Measurements from ENCODE around the gene RNF148.

Gene RNF148

DNA sequence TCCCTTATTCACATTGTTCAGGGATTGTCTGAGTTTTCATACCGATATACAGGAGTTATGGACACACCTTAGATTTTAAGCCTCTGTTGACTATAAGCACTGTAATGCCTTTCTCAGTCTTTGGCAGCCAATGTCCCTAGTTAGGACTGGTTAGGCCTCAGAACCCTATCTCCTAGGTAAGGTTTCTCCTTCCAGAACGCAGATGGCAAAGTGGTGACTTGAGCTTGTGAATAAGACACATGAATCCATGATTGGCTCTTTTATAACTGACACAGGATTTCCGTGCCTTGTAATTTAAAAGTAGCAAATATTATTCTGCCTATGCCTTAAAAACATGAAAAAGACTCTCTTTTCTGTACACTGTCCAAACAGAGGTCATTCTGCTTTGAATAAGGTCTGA lies 12.5 kb upstream of the RNF148 start:
- Histone ChIP-seq H3K4me1 (ENCODE audit: insufficient read depth, low read length) (no peaks in the 10 kb centered on the region), H3K4me3 (ENCODE audit: low read length) (no peak overlapping the region), H2AFZ (ENCODE audit: low read depth, low read length) (no peak overlapping the region), H3K36me3 (ENCODE audit: insufficient read depth, low read length) (no peaks in the 10 kb centered on the region), H3K27me3 (ENCODE audit: insufficient read depth, low read length) (no peaks in the 10 kb centered on the region), H3K9me3 (ENCODE audit: low read length) (no peaks in the 10 kb centered on the region)

DNA sequence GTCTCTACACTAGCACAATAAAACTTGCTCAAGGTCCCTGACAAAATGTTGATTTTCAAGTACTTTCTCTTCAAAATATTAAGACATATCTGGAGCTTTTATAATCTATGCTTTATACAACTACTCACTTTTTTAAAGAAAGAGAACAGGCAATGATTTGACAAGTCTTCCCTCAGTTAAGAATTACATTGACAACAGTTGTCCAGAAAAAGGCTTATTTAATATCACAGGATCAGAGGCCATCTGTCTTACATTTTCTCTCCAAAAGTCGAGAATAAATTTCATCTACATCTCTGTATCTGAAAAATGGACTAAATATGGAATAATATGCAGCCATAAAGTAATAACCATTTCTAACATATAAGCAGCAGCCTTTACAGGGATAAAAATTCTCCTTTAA lies 8.2 kb upstream of the RNF148 start:
- Histone ChIP-seq H2AFZ (ENCODE audit: low read depth, low read length) (no peak overlapping the region), H3K4me1 (ENCODE audit: insufficient read depth, low read length) (no peaks in the 10 kb centered on the region), H3K36me3 (ENCODE audit: insufficient read depth, low read length) (no peaks in the 10 kb centered on the region), H3K27me3 (ENCODE audit: insufficient read depth, low read length) (no peaks in the 10 kb centered on the region), H3K9me3 (ENCODE audit: low read length) (no peaks in the 10 kb centered on the region), H3K4me3 (ENCODE audit: low read length) (no peak overlapping the region)

GRCh38 chr7:122709930-122710646 lies 7.4 kb upstream of the RNF148 start:
- Histone ChIP-seq H3K9me3 (ENCODE audit: low read length) (no peaks in the 10 kb centered on the region), H3K4me1 (ENCODE audit: insufficient read depth, low read length) (no peaks in the 10 kb centered on the region), H3K4me3 (ENCODE audit: low read length) (no peak overlapping the region), H2AFZ (ENCODE audit: low read depth, low read length) (no peak overlapping the region), H3K36me3 (ENCODE audit: insufficient read depth, low read length) (no peaks in the 10 kb centered on the region), H3K27me3 (ENCODE audit: insufficient read depth, low read length) (no peaks in the 10 kb centered on the region)

GRCh38 chr7:122706836-122707235 lies 4.1 kb upstream of the RNF148 start:
- Histone ChIP-seq H2AFZ (ENCODE audit: low read depth, low read length) (no peak overlapping the region), H3K4me3 (ENCODE audit: low read length) (no peak overlapping the region), H3K27me3 (ENCODE audit: insufficient read depth, low read length) (no peaks in the 10 kb centered on the region), H3K4me1 (ENCODE audit: insufficient read depth, low read length) (no peaks in the 10 kb centered on the region), H3K36me3 (ENCODE audit: insufficient read depth, low read length) (no peaks in the 10 kb centered on the region), H3K9me3 (ENCODE audit: low read length) (no peaks in the 10 kb centered on the region)

DNA sequence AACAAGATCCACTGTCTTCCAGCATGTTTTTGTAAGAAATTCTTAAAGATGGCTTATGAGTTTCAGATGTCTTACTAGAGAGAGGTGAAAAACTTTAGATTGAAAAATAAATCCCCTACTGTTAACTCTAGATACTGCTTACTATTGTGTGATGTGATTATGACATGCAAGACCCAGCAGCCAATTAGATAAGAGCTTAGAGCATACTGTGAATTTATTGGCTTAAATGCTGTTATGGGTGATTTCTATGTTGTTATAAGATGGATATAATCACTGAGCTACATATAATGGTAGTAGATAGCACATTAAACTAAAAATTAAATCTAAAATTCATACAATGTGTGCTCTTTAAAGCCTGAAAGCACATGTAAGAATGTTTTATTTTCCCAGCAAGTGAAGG lies 3.7 kb downstream of the RNF148 start, which contains the start of gene RNF133:
Gene RNF133 (minus strand): TSS at position 101 of the 400 bp plus-strand sequence. CDS start 199 bp downstream, outside the sequence.
- H3K4me1 ChIP-seq (ENCODE audit: insufficient read depth, low read length) = peaks cover 12% of the 10 kb centered on the region
- no peak within 1 kb of the TSS for H2AFZ ChIP-seq (ENCODE audit: low read depth, low read length)
- no peaks in the 10 kb centered on the region for H3K27me3 ChIP-seq (ENCODE audit: insufficient read depth, low read length)
- no peak within 1 kb of the TSS for H3K4me3 ChIP-seq (ENCODE audit: low read length)
- no peaks in the 10 kb centered on the region for H3K36me3 ChIP-seq (ENCODE audit: insufficient read depth, low read length)
- no peaks in the 10 kb centered on the region for H3K9me3 ChIP-seq (ENCODE audit: low read length)

DNA sequence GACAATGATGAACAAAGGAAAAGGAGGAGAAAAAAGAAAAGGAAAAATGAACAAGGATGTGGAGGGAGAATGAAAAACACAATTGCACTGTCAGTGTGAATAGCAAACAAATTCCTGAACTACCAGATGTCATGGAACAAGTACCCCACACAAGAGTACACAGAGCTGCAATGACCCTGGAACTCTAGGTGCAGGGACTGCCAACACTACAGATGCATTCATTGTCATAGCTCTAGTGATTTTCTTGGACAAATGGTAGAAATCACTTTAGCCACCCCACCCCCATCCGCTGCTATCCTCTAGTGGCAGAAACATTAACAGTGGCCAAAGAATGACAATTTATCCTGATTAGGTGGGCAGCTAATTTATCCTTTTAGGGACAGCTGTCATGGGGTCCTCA lies 6.9 kb downstream of the RNF148 start:
- Histone ChIP-seq H2AFZ (ENCODE audit: low read depth, low read length) (no peak overlapping the region), H3K27me3 (ENCODE audit: insufficient read depth, low read length) (no peaks in the 10 kb centered on the region), H3K36me3 (ENCODE audit: insufficient read depth, low read length) (no peaks in the 10 kb centered on the region), H3K4me1 (ENCODE audit: insufficient read depth, low read length) (peaks cover 12% of the 10 kb centered on the region), H3K9me3 (ENCODE audit: low read length) (peaks cover 8% of the 10 kb centered on the region), H3K4me3 (ENCODE audit: low read length) (no peak overlapping the region)

- no peaks in the 10 kb centered on the region for H3K27me3 ChIP-seq (ENCODE audit: insufficient read depth, low read length)
- H3K4me3 ChIP-seq (ENCODE audit: low read length) = no peak overlapping the region
- H3K9me3 ChIP-seq (ENCODE audit: low read length) = peaks cover 8% of the 10 kb centered on the region
- no peak overlapping the region for H2AFZ ChIP-seq (ENCODE audit: low read depth, low read length)
- H3K4me1 ChIP-seq (ENCODE audit: insufficient read depth, low read length) = peaks cover 12% of the 10 kb centered on the region
- no peaks in the 10 kb centered on the region for H3K36me3 ChIP-seq (ENCODE audit: insufficient read depth, low read length)
Measured at GRCh38 chr7:122694697-122695096, 8.0 kb downstream of the RNF148 start.

- peaks cover 8% of the 10 kb centered on the region for H3K9me3 ChIP-seq (ENCODE audit: low read length)
- no peaks in the 10 kb centered on the region for H3K36me3 ChIP-seq (ENCODE audit: insufficient read depth, low read length)
- no peak overlapping the region for H3K4me3 ChIP-seq (ENCODE audit: low read length)
- H3K27me3 ChIP-seq (ENCODE audit: insufficient read depth, low read length) = no peaks in the 10 kb centered on the region
- peaks cover 12% of the 10 kb centered on the region for H3K4me1 ChIP-seq (ENCODE audit: insufficient read depth, low read length)
- no peak overlapping the region for H2AFZ ChIP-seq (ENCODE audit: low read depth, low read length)
Measured at GRCh38 chr7:122692769-122693309, 9.9 kb downstream of the RNF148 start.

- Histone ChIP-seq H3K4me1 (ENCODE audit: insufficient read depth, low read length) (peaks cover 12% of the 10 kb centered on the region), H3K27me3 (ENCODE audit: insufficient read depth, low read length) (no peaks in the 10 kb centered on the region), H2AFZ (ENCODE audit: low read depth, low read length) (no peak overlapping the region), H3K9me3 (ENCODE audit: low read length) (peaks cover 8% of the 10 kb centered on the region), H3K36me3 (ENCODE audit: insufficient read depth, low read length) (no peaks in the 10 kb centered on the region), H3K4me3 (ENCODE audit: low read length) (no peak overlapping the region)
Measured at GRCh38 chr7:122691569-122692235, 11.0 kb downstream of the RNF148 start.

- Histone ChIP-seq H3K36me3 (ENCODE audit: insufficient read depth, low read length) (no peaks in the 10 kb centered on the region), H3K4me1 (ENCODE audit: insufficient read depth, low read length) (no peaks in the 10 kb centered on the region), H2AFZ (ENCODE audit: low read depth, low read length) (no peak overlapping the region), H3K4me3 (ENCODE audit: low read length) (no peak overlapping the region), H3K27me3 (ENCODE audit: insufficient read depth, low read length) (no peaks in the 10 kb centered on the region), H3K9me3 (ENCODE audit: low read length) (peaks cover 8% of the 10 kb centered on the region)
Measured at GRCh38 chr7:122689346-122690109, 13.2 kb downstream of the RNF148 start.

- no peak overlapping the region for H3K4me3 ChIP-seq (ENCODE audit: low read length)
- H3K4me1 ChIP-seq (ENCODE audit: insufficient read depth, low read length) = no peaks in the 10 kb centered on the region
- no peaks in the 10 kb centered on the region for H3K36me3 ChIP-seq (ENCODE audit: insufficient read depth, low read length)
- H3K27me3 ChIP-seq (ENCODE audit: insufficient read depth, low read length) = no peaks in the 10 kb centered on the region
- peaks cover 8% of the 10 kb centered on the region for H3K9me3 ChIP-seq (ENCODE audit: low read length)
- no peak overlapping the region for H2AFZ ChIP-seq (ENCODE audit: low read depth, low read length)
Measured at GRCh38 chr7:122688400-122688998, 14.2 kb downstream of the RNF148 start.

GRCh38 chr7:122686360-122686878 lies 16.3 kb downstream of the RNF148 start:
- H3K36me3 ChIP-seq (ENCODE audit: insufficient read depth, low read length) = no peaks in the 10 kb centered on the region
- H3K4me3 ChIP-seq (ENCODE audit: low read length) = no peak overlapping the region
- H3K4me1 ChIP-seq (ENCODE audit: insufficient read depth, low read length) = no peaks in the 10 kb centered on the region
- no peak overlapping the region for H2AFZ ChIP-seq (ENCODE audit: low read depth, low read length)
- H3K9me3 ChIP-seq (ENCODE audit: low read length) = peaks cover 2% of the 10 kb centered on the region
- no peaks in the 10 kb centered on the region for H3K27me3 ChIP-seq (ENCODE audit: insufficient read depth, low read length)
